ENCODE results near the gene DDC.

Gene DDC

DNA sequence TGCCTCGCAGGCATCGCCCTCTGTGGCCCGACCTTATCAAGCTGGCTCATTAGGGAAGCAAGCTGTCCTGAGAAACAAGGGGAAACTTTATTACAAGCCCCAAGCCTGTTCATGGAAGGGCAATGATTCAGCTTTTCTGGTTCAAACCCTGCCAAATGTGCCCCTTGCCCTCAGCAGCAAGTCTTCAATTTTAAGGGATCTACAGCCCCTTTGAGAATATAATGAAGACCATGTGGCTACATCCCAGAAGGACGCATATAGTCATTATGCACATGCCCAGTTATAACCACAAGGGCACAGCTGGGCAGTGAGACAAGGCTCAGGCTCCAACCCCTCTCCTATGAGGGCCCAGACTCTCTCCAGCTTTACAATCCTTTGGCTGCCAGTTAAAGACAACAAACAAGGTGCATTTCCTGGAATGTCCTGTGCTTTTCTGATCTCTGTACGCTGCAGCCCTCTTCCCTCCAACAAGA, 56.7 kb downstream of the DDC start:
- peaks cover 37% of the 10 kb centered on the region for H3K4me1 ChIP-seq (ENCODE audit: insufficient read depth, low read length, poor library complexity, severe bottlenecking)
- TF ChIP-seq, protein P1, sequence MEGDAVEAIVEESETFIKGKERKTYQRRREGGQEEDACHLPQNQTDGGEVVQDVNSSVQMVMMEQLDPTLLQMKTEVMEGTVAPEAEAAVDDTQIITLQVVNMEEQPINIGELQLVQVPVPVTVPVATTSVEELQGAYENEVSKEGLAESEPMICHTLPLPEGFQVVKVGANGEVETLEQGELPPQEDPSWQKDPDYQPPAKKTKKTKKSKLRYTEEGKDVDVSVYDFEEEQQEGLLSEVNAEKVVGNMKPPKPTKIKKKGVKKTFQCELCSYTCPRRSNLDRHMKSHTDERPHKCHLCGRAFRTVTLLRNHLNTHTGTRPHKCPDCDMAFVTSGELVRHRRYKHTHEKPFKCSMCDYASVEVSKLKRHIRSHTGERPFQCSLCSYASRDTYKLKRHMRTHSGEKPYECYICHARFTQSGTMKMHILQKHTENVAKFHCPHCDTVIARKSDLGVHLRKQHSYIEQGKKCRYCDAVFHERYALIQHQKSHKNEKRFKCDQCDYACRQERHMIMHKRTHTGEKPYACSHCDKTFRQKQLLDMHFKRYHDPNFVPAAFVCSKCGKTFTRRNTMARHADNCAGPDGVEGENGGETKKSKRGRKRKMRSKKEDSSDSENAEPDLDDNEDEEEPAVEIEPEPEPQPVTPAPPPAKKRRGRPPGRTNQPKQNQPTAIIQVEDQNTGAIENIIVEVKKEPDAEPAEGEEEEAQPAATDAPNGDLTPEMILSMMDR (conservative IDR thresholded peaks at IDR 0.05; ENCODE audit: low read length), result no peak
- no peak for TF ChIP-seq EZH2phosphoT487 (IDR thresholded peaks at IDR 0.05; ENCODE audit: borderline replicate concordance)
- H3K9me3 ChIP-seq (ENCODE audit: insufficient read depth, low read depth, low read length), result no peaks in the 10 kb centered on the region
- H2AFZ ChIP-seq (ENCODE audit: low read length), result peak overlapping the region; percentile 62; the same call in 1 of the 2 replicates
- H3K79me2 ChIP-seq (ENCODE audit: insufficient read depth, low read length), result no peaks in the 10 kb centered on the region
- no peaks in the 10 kb centered on the region for H3F3A ChIP-seq (ENCODE audit: low read depth)
- H3K9me2 ChIP-seq (replicated peaks; ENCODE audit: low read depth, low read length), result no peaks in the 10 kb centered on the region
- no peaks in the 10 kb centered on the region for H3K36me3 ChIP-seq (ENCODE audit: insufficient read depth, low read length)
- H3K4me3 ChIP-seq (ENCODE audit: low read length, poor library complexity, severe bottlenecking), result no peak overlapping the region
- H4K20me1 ChIP-seq (ENCODE audit: insufficient read depth, low read length, poor library complexity, severe bottlenecking), result no peaks in the 10 kb centered on the region
- no peaks in the 10 kb centered on the region for H3K27me3 ChIP-seq (ENCODE audit: insufficient read depth, low read length, poor library complexity, severe bottlenecking)
- H3K9ac ChIP-seq (ENCODE audit: low read depth, low read length, poor library complexity, severe bottlenecking), result peak overlapping the region; percentile 1
- peak overlapping the region; percentile 0 for H3K4me2 ChIP-seq (ENCODE audit: low read depth, low read length, poor library complexity, severe bottlenecking)

DNA sequence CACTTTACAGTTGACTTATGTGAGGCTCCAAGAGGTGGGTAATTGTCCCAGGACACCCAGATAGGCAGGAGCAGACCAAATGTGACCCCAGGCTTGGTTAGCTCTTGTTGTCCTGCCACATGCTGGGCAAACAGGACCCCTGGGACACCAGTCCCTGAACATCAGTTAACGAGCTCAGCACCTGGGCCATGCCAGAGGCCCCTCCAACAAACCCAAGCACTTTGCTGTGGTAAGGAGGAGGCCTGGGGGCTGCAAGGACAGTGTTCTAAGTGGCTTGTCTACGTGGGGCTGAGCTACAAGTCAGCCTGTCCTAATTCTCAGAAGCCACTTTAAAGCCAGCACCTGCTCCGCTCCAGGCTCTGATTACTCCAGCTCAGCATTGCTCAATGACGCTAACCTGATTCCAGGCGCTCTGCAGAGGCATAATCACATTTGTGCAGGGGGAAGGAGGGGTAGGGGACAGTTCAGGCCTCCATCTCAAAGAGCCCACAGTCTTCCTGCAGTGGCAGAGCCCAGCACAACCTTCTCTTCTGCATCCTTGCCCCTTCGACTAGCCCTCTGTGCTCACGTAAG, 57.2 kb downstream of the DDC start:
- Histone ChIP-seq H3K79me2 (ENCODE audit: insufficient read depth, low read length) (no peaks in the 10 kb centered on the region), H3K9me2 (replicated peaks; ENCODE audit: low read depth, low read length) (no peaks in the 10 kb centered on the region), H3F3A (ENCODE audit: low read depth) (no peaks in the 10 kb centered on the region), H3K4me3 (ENCODE audit: low read length, poor library complexity, severe bottlenecking) (no peak overlapping the region), H3K9me3 (ENCODE audit: insufficient read depth, low read depth, low read length) (no peaks in the 10 kb centered on the region), H3K36me3 (ENCODE audit: insufficient read depth, low read length) (no peaks in the 10 kb centered on the region), H3K4me2 (ENCODE audit: low read depth, low read length, poor library complexity, severe bottlenecking) (peak overlapping the region; percentile 0), H2AFZ (ENCODE audit: low read length) (peak overlapping the region; percentile 62; the same call in 1 of the 2 replicates), H4K20me1 (ENCODE audit: insufficient read depth, low read length, poor library complexity, severe bottlenecking) (no peaks in the 10 kb centered on the region), H3K27me3 (ENCODE audit: insufficient read depth, low read length, poor library complexity, severe bottlenecking) (no peaks in the 10 kb centered on the region), H3K4me1 (ENCODE audit: insufficient read depth, low read length, poor library complexity, severe bottlenecking) (peaks cover 37% of the 10 kb centered on the region), H3K9ac (ENCODE audit: low read depth, low read length, poor library complexity, severe bottlenecking) (peak overlapping the region; percentile 1)
- TF ChIP-seq, protein P1 (conservative IDR thresholded peaks at IDR 0.05; ENCODE audit: low read length), result no peak

DNA sequence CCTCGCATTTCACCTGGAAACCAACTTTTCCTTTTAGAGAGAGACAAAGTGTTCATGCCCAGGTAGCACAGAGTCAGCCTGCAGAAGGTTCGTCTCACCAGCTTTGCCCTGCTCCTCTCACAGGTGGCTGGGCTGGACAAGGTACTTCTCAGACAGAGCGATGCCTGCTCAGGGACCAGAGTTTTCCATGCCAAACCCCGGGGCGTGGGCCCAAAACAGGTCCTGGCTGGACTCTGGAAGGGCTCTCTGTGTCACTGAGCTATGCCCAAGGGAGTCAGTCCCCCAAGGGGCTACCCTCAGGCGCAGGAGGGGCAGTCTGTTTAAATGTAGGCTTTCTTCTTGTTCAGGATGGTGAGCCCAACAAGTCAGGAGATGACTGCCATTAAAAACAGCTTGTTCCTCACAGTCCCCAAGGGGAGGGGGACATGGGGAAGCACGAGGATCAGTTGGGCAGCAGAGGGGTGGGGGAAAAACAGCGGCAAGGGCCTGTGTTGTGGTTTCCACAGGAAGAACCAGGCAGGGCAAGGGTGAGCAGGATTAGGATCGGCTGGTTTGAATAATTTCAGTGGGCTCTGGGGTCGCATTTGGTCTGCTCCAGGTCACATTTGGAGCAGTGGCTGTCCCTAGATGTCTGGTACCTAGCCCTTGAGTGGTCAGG, 59.5 kb downstream of the DDC start:
- H3K4me3 ChIP-seq (ENCODE audit: low read length, poor library complexity, severe bottlenecking), result peak overlapping the region; percentile 31
- H2AFZ ChIP-seq (ENCODE audit: low read length), result peak overlapping the region; percentile 90
- H3K9ac ChIP-seq (ENCODE audit: low read depth, low read length, poor library complexity, severe bottlenecking), result peak overlapping the region; percentile 37
- H3K9me3 ChIP-seq (ENCODE audit: insufficient read depth, low read depth, low read length), result no peaks in the 10 kb centered on the region
- no peaks in the 10 kb centered on the region for H3K79me2 ChIP-seq (ENCODE audit: insufficient read depth, low read length)
- no peak for TF ChIP-seq EZH2phosphoT487 (IDR thresholded peaks at IDR 0.05; ENCODE audit: borderline replicate concordance)
- TF ChIP-seq, protein P1 (conservative IDR thresholded peaks at IDR 0.05; ENCODE audit: low read length), result no peak
- H3K4me2 ChIP-seq (ENCODE audit: low read depth, low read length, poor library complexity, severe bottlenecking), result peak overlapping the region; percentile 65
- peaks cover 40% of the 10 kb centered on the region for H3K4me1 ChIP-seq (ENCODE audit: insufficient read depth, low read length, poor library complexity, severe bottlenecking)
- no peaks in the 10 kb centered on the region for H3K9me2 ChIP-seq (replicated peaks; ENCODE audit: low read depth, low read length)
- no peaks in the 10 kb centered on the region for H3K27me3 ChIP-seq (ENCODE audit: insufficient read depth, low read length, poor library complexity, severe bottlenecking)
- no peaks in the 10 kb centered on the region for H4K20me1 ChIP-seq (ENCODE audit: insufficient read depth, low read length, poor library complexity, severe bottlenecking)
- H3K36me3 ChIP-seq (ENCODE audit: insufficient read depth, low read length), result no peaks in the 10 kb centered on the region
- H3F3A ChIP-seq (ENCODE audit: low read depth), result no peaks in the 10 kb centered on the region

All from Loucy (cell line).